Panc1 (cell line): ENCODE data around the gene PITPNM2. TPM values are rescaled to one million over a fixed set of nuclear protein-coding genes. Genes with fewer than 3 reads are reported as not detected.

ENCODE experiments used
- ATAC-seq: fragments of 200-7000 bp; cut with Tn5 transposase; 2 replicates; pipeline ENCODE4 v1.9.1; 2020; ENCODE audit warnings: mild to moderate bottlenecking, moderate library complexity
- BruUV-seq: library from RNA; stranded (reverse); fragments of 400-500 nt; replicated peaks from 2 replicates; lab custom pipeline; 2021; lab: Mats Ljungman, UMichigan
- CTCF ChIA-PET: fragments of 300-600 bp; sonication (Branson Sonifier 250); formaldehyde crosslinking; loops from one replicate; lab custom pipeline; 2022; ENCODE audit warnings: antibody characterized with exemption; lab: Charles Lee
- POLR2A ChIA-PET: fragments of 300-600 bp; sonication (Branson Sonifier 250); formaldehyde crosslinking; loops from one replicate; lab custom pipeline; 2022; ENCODE audit warnings: antibody characterized with exemption; lab: Charles Lee
- DNase-seq: peaks from one replicate; pipeline ENCODE4 v3.0.0-alpha.2; 2010; ENCODE audit warnings: low read depth, low spot score
- H3K27ac ChIP-seq: 2 replicates; pipeline ENCODE4 v1.5.1; 2011; ENCODE audit warnings: mild to moderate bottlenecking, low read length, inconsistent platforms
- H3K27me3 ChIP-seq: fragments of 200-500 bp; sonication (Bioruptor generic); 2 replicates; pipeline ENCODE4 v1.6.0; 2014; ENCODE audit warnings: low read length, inconsistent platforms; ENCODE audit not compliant: control insufficient read depth, insufficient read depth
- H3K36me3 ChIP-seq: fragments of 200-500 bp; sonication (Bioruptor generic); 2 replicates; pipeline ENCODE4 v1.5.1; 2014; ENCODE audit warnings: inconsistent platforms, mild to moderate bottlenecking, low read length, moderate library complexity; ENCODE audit not compliant: control insufficient read depth, insufficient read depth
- H3K4me1 ChIP-seq: 2 replicates; pipeline ENCODE4 v1.5.1; 2011; ENCODE audit warnings: inconsistent platforms, mild to moderate bottlenecking, low read length, moderate library complexity; ENCODE audit not compliant: control insufficient read depth, insufficient read depth
- H3K4me3 ChIP-seq, 2 experiments: 2 replicates each; pipeline ENCODE4 v1.5.1; 2011 to 2012; ENCODE audit warnings: low read depth in 2 of 2, low read length in 2 of 2, mild to moderate bottlenecking in 2 of 2, inconsistent platforms in 1 of 2, moderate library complexity in 1 of 2
- H3K9me3 ChIP-seq: fragments of 200-500 bp; sonication (Bioruptor generic); 2 replicates; pipeline ENCODE4 v1.5.1; 2014; ENCODE audit warnings: low read depth, mild to moderate bottlenecking, inconsistent platforms, low read length, moderate library complexity; ENCODE audit not compliant: control insufficient read depth, insufficient read depth
- POLR2AphosphoS5 ChIP-seq: IDR thresholded peaks from 2 replicates; pipeline ENCODE4 v1.6.1; 2012; ENCODE audit warnings: mild to moderate bottlenecking, low read depth, low read length, moderate library complexity
- SIN3A ChIP-seq: IDR thresholded peaks from 2 replicates; pipeline ENCODE4 v1.6.1; 2012; ENCODE audit warnings: low read depth, mild to moderate bottlenecking, low read length, moderate library complexity, borderline replicate concordance; ENCODE audit not compliant: insufficient read depth
- TCF7L2 ChIP-seq: IDR thresholded peaks from 2 replicates; pipeline ENCODE4 v1.6.1; 2011; ENCODE audit warnings: mild to moderate bottlenecking, low read depth, low read length, inconsistent platforms
- in situ Hi-C: cut with HindIII; loops from 2 replicates; pipeline ENCODE4 v1.10.0; 2016; ENCODE audit warnings: low sequenced_read_pairs, low pct_unique_long_range_greater_than_20kb
- intact Hi-C: fragments of 100-400 bp; cut with micrococcal nuclease; formaldehyde crosslinking; loops from one replicate; pipeline ENCODE4 v1.10.0; 2022; ENCODE audit not compliant: unreplicated experiment
- total RNA-seq: library from RNA; stranded (reverse); gene quantifications from one replicate; pipeline ENCODE4 v1.2.1, GENCODE V29; 2021; ENCODE audit not compliant: unreplicated experiment
- TF ChIP-seq, protein P1 (sequence below), 2 experiments: IDR thresholded peaks; 2 replicates each; pipeline ENCODE4 v1.6.1; 2011 to 2012; ENCODE audit warnings: low read depth in 2 of 2, control low read depth in 1 of 2, low read length in 1 of 2, mild to moderate bottlenecking in 1 of 2, moderate library complexity in 1 of 2; ENCODE audit not compliant: insufficient read depth in 1 of 2
- TF ChIP-seq, protein P2 (sequence below): fragments of 450-650 bp; IDR thresholded peaks from 2 replicates; pipeline ENCODE4 v1.5.1; 2017; ENCODE audit warnings: mild to moderate bottlenecking

The PITPNM2 gene
- total RNA-seq, 1 experiment from 2014 or later, result 26.4 TPM

DNA sequence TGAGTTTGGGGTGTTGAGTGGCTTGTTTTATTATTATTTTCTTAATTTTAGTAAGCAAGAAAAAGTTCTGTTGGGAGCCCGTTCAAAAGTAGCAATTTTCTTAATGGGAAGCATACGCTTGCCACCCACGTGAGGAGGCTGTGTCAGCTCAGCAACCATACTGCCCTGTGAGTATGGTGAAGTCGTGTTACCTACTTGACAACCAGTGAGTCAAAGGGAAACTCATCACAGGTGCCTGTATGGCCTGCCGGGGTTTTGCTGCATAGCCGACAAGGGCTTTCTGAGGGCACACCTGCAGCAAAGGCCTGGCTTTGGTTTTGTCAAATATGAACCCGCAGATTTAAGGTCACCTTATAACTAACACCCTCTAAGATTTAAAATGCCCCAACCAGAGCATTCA is 31.1 kb downstream of the PITPNM2 start:
- intact Hi-C loops, result no loop called here
- DNase-seq (no peak), ATAC-seq (no peak)
- POLR2A ChIA-PET, result no interaction called here
- CTCF ChIA-PET, result no interaction called here
- Histone ChIP-seq H3K36me3 (no peaks in the 10 kb centered on the region), H3K27me3 (no peaks in the 10 kb centered on the region), H3K9me3 (no peaks in the 10 kb centered on the region), H3K4me1 (peaks cover 6% of the 10 kb centered on the region; the same call in 1 of the 2 replicates), H3K4me3 (no peak overlapping the region), H3K27ac (no peak overlapping the region)
- TF ChIP-seq POLR2AphosphoS5, result no peak
- TF ChIP-seq, protein P1, sequence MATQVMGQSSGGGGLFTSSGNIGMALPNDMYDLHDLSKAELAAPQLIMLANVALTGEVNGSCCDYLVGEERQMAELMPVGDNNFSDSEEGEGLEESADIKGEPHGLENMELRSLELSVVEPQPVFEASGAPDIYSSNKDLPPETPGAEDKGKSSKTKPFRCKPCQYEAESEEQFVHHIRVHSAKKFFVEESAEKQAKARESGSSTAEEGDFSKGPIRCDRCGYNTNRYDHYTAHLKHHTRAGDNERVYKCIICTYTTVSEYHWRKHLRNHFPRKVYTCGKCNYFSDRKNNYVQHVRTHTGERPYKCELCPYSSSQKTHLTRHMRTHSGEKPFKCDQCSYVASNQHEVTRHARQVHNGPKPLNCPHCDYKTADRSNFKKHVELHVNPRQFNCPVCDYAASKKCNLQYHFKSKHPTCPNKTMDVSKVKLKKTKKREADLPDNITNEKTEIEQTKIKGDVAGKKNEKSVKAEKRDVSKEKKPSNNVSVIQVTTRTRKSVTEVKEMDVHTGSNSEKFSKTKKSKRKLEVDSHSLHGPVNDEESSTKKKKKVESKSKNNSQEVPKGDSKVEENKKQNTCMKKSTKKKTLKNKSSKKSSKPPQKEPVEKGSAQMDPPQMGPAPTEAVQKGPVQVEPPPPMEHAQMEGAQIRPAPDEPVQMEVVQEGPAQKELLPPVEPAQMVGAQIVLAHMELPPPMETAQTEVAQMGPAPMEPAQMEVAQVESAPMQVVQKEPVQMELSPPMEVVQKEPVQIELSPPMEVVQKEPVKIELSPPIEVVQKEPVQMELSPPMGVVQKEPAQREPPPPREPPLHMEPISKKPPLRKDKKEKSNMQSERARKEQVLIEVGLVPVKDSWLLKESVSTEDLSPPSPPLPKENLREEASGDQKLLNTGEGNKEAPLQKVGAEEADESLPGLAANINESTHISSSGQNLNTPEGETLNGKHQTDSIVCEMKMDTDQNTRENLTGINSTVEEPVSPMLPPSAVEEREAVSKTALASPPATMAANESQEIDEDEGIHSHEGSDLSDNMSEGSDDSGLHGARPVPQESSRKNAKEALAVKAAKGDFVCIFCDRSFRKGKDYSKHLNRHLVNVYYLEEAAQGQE (IDR thresholded peaks at IDR 0.05; ENCODE audit: insufficient read depth in 1 of 2, low read depth in 2 of 2, low read length in 1 of 2), result no peak
- no peak for TF ChIP-seq SIN3A
- no peak for TF ChIP-seq TCF7L2
- TF ChIP-seq, protein P2, sequence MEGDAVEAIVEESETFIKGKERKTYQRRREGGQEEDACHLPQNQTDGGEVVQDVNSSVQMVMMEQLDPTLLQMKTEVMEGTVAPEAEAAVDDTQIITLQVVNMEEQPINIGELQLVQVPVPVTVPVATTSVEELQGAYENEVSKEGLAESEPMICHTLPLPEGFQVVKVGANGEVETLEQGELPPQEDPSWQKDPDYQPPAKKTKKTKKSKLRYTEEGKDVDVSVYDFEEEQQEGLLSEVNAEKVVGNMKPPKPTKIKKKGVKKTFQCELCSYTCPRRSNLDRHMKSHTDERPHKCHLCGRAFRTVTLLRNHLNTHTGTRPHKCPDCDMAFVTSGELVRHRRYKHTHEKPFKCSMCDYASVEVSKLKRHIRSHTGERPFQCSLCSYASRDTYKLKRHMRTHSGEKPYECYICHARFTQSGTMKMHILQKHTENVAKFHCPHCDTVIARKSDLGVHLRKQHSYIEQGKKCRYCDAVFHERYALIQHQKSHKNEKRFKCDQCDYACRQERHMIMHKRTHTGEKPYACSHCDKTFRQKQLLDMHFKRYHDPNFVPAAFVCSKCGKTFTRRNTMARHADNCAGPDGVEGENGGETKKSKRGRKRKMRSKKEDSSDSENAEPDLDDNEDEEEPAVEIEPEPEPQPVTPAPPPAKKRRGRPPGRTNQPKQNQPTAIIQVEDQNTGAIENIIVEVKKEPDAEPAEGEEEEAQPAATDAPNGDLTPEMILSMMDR, result no peak
- in situ Hi-C loops, result no loop called here
- no TSS peak for BruUV-seq

DNA sequence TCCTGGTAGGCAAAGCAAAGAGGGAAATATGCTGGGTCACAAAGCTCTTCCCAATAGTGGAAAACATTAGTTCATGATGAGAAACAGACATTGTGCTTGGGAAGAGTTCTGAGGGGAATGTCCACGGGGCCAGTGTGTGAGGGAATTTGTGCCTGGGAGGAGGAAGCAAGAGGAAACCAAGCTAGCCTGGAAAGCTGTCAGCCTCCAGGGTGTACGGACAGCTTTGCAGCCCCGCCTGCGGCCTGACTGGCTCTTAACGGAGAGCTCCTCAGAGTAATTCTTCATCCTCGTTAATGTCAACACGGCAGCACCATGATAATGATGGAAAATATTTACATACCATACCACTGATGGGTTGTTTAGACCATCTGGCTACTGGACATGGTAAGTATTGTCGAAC is 32.4 kb downstream of the PITPNM2 start:
- Histone ChIP-seq H3K27me3 (no peaks in the 10 kb centered on the region), H3K36me3 (no peaks in the 10 kb centered on the region), H3K4me1 (peaks cover 6% of the 10 kb centered on the region), H3K27ac (no peak overlapping the region), H3K9me3 (no peaks in the 10 kb centered on the region), H3K4me3 (no peak overlapping the region)
- ChIA-PET POLR2A (no interaction called here), CTCF (no interaction called here)
- intact Hi-C loops (no loop called here), in situ Hi-C loops (no loop called here)
- ATAC-seq (no peak), DNase-seq (no peak)
- TF ChIP-seq SIN3A (no peak), TCF7L2 (no peak)
- TF ChIP-seq, protein P1 (IDR thresholded peaks at IDR 0.05; ENCODE audit: insufficient read depth in 1 of 2, low read depth in 2 of 2, low read length in 1 of 2), result no peak
- TF ChIP-seq, protein P2, result no peak
- BruUV-seq, result no TSS peak
